ENCODE measurements around the gene GDF9.

DNA sequence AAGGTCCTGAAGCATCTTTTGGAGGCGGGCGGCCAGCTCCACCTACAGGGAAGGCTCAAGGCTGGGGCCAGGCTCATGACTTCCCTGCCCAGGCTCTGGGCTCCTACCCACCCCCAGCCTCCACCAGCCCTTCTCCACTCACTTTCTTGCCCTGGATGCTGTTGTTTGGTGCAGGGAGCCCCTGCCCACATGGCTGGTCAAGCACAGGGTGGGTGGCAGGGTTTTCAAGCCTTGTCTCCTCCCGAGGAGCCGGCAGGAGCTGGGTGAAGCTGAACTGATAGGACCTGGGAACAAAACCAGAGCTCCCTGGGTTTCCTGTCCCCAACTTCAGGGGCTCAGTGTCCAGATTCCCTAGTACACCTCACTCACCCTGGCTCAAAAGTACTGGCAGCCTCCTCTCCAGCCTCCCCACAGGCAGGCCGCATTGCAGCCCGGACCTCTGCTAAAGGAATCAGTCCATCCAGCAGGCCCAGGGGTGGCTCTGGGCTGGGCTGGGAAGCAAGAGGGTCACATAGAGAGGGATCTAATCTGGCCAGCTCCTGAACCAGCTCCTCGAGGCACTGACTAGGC lies 42.7 kb downstream of the GDF9 start:
- TF ChIP-seq, protein P1, sequence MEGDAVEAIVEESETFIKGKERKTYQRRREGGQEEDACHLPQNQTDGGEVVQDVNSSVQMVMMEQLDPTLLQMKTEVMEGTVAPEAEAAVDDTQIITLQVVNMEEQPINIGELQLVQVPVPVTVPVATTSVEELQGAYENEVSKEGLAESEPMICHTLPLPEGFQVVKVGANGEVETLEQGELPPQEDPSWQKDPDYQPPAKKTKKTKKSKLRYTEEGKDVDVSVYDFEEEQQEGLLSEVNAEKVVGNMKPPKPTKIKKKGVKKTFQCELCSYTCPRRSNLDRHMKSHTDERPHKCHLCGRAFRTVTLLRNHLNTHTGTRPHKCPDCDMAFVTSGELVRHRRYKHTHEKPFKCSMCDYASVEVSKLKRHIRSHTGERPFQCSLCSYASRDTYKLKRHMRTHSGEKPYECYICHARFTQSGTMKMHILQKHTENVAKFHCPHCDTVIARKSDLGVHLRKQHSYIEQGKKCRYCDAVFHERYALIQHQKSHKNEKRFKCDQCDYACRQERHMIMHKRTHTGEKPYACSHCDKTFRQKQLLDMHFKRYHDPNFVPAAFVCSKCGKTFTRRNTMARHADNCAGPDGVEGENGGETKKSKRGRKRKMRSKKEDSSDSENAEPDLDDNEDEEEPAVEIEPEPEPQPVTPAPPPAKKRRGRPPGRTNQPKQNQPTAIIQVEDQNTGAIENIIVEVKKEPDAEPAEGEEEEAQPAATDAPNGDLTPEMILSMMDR (IDR thresholded peaks at IDR 0.05) = no peak
- TF ChIP-seq POLR2A (IDR thresholded peaks at IDR 0.05) = no peak
- TF ChIP-seq POLR2AphosphoS5 (IDR thresholded peaks at IDR 0.05) = no peak
